Liver (tissue), 3 donors: Measurements from ENCODE around the gene RUFY1.

ENCODE experiments used
- ATF3 ChIP-seq: IDR thresholded peaks from 2 replicates; pipeline ENCODE4 v1.6.1; 2016; ENCODE audit warnings: antibody characterized with exemption
- CTCF ChIP-seq: fragments of 150-350 bp; IDR thresholded peaks from 2 replicates; pipeline ENCODE4 v1.5.1; 2017; ENCODE audit warnings: improper control_type of control experiment, low read depth, low read length; ENCODE audit not compliant: missing input control
- FOXA1 ChIP-seq: IDR thresholded peaks from 2 replicates; pipeline ENCODE4 v1.6.1; 2016; ENCODE audit warnings: antibody characterized with exemption
- RAD21 ChIP-seq, 2 donors: IDR thresholded peaks; 2 replicates each; pipeline ENCODE4 v1.6.1; 2016; ENCODE audit warnings: antibody characterized with exemption in 2 of 2, mild to moderate bottlenecking in 2 of 2
- REST ChIP-seq: IDR thresholded peaks from 2 replicates; pipeline ENCODE4 v1.6.1; 2016; ENCODE audit warnings: antibody characterized with exemption, mild to moderate bottlenecking
- SP1 ChIP-seq: IDR thresholded peaks from 2 replicates; pipeline ENCODE4 v1.6.1; 2018; ENCODE audit warnings: antibody characterized with exemption, mild to moderate bottlenecking
- TAF1 ChIP-seq: conservative IDR thresholded peaks from 2 replicates; pipeline ENCODE4 v1.6.1; 2016; ENCODE audit warnings: antibody characterized with exemption, mild to moderate bottlenecking
- ZBTB33 ChIP-seq: IDR thresholded peaks from 2 replicates; pipeline ENCODE4 v1.6.1; 2016; ENCODE audit warnings: antibody characterized with exemption
- TF ChIP-seq, protein P1 (sequence below): IDR thresholded peaks from 2 replicates; pipeline ENCODE4 v1.6.1; 2016; ENCODE audit warnings: antibody characterized with exemption
- donor health status: healthy.
- donor health status: healthy.

DNA sequence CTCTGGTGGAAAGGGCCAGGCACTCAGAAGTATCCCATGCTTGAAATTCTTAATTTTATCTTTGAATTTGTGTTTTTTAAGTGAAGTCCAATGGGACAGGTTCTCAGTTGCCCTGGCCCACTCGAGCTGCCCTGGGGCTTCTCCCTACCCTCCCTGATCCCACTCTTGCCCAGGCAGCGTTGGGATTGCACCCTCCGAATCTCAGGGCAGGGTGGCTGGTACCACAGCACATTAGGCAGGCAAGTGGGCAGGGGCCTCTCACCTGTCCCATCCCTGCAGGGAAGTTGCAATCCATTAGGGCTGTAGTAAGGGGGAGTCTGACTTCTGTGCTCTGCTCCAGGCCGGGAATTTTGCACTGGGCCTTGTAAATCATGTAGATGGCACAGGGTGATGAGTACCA lies 2.7 kb downstream of the RUFY1 start:
- no peak for TF ChIP-seq CTCF
- TF ChIP-seq SP1, result no peak
- TF ChIP-seq TAF1, result no peak
- TF ChIP-seq ZBTB33, result no peak
- no peak for TF ChIP-seq ATF3
- no peak for TF ChIP-seq FOXA1
- TF ChIP-seq, protein P1, sequence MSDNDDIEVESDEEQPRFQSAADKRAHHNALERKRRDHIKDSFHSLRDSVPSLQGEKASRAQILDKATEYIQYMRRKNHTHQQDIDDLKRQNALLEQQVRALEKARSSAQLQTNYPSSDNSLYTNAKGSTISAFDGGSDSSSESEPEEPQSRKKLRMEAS, result no peak
- TF ChIP-seq RAD21 (IDR thresholded peaks at IDR 0.05), result no peak
- TF ChIP-seq REST, result no peak
